Spleen (tissue), 7 donors: ENCODE data around the gene SNX1.

Experiments
- CTCF ChIP-seq, 11 experiments: fragments of 200-600 bp in 7 of 11; fragments of 450-650 bp in 4 of 11; sonication (generic) in 4 of 11; IDR thresholded peaks in 8 of 11; conservative IDR thresholded peaks in 3 of 11; 1 replicate in 7 of 11; 2 replicates in 4 of 11; pipeline versions ENCODE4 v1.4.0 to v1.8.0; 2016 to 2021; ENCODE audit warnings: antibody characterized with exemption in 11 of 11, inconsistent platforms in 4 of 11, mild to moderate bottlenecking in 1 of 11
- POLR2A ChIP-seq, 3 donors: fragments of 450-650 bp; IDR thresholded peaks; one replicate each; pipeline ENCODE4 v1.5.1; 2017; ENCODE audit warnings: antibody characterized with exemption in 3 of 3, mild to moderate bottlenecking in 1 of 3
- POLR2AphosphoS5 ChIP-seq, 3 donors: sonication (generic); formaldehyde crosslinking; IDR thresholded peaks; one replicate each; pipeline ENCODE4 v1.5.1; 2017; ENCODE audit warnings: antibody characterized with exemption in 3 of 3
- donor health status: DM: no; HTN: no; CAD: no; lungs with moderate emphysema.
- donor health status: DM: no; HTN: no; CAD: no.
- donor health status: DM: no; HTN: no; CAD: no.

- peak; percentile 73 to 93 (median 88) for TF ChIP-seq CTCF (IDR thresholded peaks at IDR 0.05 in 8 of 11, conservative IDR thresholded peaks at IDR 0.05 in 3 of 11)
- TF ChIP-seq POLR2AphosphoS5 (IDR thresholded peaks at IDR 0.05), result peak in 2 of 3 donors; percentile 26 to 34
- no peak for TF ChIP-seq POLR2A (IDR thresholded peaks at IDR 0.05)
Measured at GRCh38 chr15:64067564-64068030, 28.2 kb upstream of the SNX1 start.
